ENCODE measurements around the gene PLA2G4F.

PLA2G4F gene

DNA sequence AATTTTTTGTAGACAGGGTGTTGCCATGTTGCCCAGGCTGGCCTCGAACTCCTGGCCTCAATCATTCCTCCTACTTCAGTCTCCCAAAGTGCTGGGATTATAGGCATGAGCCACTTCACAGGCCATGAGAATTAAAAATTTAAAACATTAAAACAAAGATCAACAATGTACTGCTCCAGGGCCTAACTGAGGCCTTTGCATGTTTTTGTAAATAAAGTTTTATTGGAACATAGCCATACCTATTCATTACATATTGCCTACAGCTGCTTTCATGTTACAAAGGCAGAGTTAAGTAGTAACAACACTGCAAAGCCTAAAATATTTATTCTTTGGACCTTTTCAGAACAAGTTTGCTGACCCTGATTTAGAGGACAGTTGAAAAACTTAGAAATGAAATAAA is 42.1 kb upstream of the PLA2G4F start:
- no peak for TF ChIP-seq L3MBTL2 (conservative IDR thresholded peaks at IDR 0.05)
- no peak for TF ChIP-seq ELF4 (IDR thresholded peaks at IDR 0.05)
- no peak for TF ChIP-seq ARNT (IDR thresholded peaks at IDR 0.05)

DNA sequence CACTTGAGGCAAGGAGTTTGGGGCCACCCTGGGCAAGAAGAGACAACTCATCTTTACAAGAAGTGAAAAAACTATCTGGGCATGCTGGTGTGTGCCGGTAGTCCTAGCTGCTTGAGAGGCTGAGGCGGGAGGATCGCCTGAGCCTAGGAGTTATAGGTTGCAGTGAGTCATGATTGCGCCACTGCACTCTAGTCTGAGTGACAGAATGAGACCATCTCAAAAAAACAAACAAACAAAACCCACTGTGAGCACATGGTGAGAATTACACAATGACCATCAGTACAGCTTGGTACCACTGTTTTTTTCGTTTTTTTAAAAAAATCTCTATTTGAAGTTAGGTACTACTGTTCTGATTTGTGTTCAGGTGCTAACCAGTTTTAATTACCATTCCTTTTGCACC is 38.1 kb upstream of the PLA2G4F start:
- POLR2A ChIA-PET = interaction anchor here (0.9 kb wide), 1 partner anchor 8 kb away, joined by 3 read pairs; no protein-coding TSS in a partner anchor
- TF ChIP-seq SUZ12 (IDR thresholded peaks at IDR 0.05) (no peak), L3MBTL2 (conservative IDR thresholded peaks at IDR 0.05) (no peak), ARNT (IDR thresholded peaks at IDR 0.05) (no peak), NFRKB (IDR thresholded peaks at IDR 0.05) (no peak)
- TF ChIP-seq, protein P1, sequence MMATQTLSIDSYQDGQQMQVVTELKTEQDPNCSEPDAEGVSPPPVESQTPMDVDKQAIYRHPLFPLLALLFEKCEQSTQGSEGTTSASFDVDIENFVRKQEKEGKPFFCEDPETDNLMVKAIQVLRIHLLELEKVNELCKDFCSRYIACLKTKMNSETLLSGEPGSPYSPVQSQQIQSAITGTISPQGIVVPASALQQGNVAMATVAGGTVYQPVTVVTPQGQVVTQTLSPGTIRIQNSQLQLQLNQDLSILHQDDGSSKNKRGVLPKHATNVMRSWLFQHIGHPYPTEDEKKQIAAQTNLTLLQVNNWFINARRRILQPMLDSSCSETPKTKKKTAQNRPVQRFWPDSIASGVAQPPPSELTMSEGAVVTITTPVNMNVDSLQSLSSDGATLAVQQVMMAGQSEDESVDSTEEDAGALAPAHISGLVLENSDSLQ (IDR thresholded peaks at IDR 0.05) = peak; percentile 82
- CTCF ChIA-PET = no interaction called here
- DNase-seq (ENCODE audit: extremely low spot score) = no peak

More for the DNA sequence above, 42.1 kb upstream of the PLA2G4F start:
- ChIA-PET POLR2A (no interaction called here), CTCF (no interaction called here)
- no peak for DNase-seq (ENCODE audit: extremely low spot score)

DNA sequence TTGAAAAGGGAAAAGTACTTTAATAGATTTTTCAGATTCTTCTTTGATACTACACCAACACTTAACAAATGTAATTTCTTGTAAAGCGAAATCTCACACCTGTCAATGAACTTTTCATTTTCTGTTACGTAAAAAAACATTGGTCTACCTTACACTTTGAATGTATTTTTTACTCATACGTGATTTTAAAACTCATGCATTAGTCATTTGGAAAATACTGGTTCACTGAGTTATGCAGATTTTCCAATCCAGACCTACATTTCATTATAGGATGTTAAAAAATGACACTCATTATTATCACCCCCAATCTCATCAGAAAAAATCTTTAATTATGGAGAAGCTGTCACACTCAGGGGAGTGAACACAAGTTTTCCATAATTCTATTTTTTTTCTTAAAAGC is 36.9 kb upstream of the PLA2G4F start:
- POLR2A ChIA-PET = interaction anchor here (0.9 kb wide), 1 partner anchor 9 kb away, joined by 3 read pairs; no protein-coding TSS in a partner anchor
- no peak for DNase-seq (ENCODE audit: extremely low spot score)
- CTCF ChIA-PET = no interaction called here
- TF ChIP-seq FOXK2 (IDR thresholded peaks at IDR 0.05) = no peak
- no peak for TF ChIP-seq ZNF384 (IDR thresholded peaks at IDR 0.05)
- TF ChIP-seq FOXM1 (IDR thresholded peaks at IDR 0.05; ENCODE audit: borderline replicate concordance) = no peak
- no peak for TF ChIP-seq LEF1 (IDR thresholded peaks at IDR 0.05; ENCODE audit: borderline replicate concordance)
- no peak for TF ChIP-seq SP1 (IDR thresholded peaks at IDR 0.05)
- no peak for TF ChIP-seq CTBP1 (IDR thresholded peaks at IDR 0.05; ENCODE audit: borderline replicate concordance)
- no peak for TF ChIP-seq TARDBP (IDR thresholded peaks at IDR 0.05)
- no peak for TF ChIP-seq NFRKB (IDR thresholded peaks at IDR 0.05)
- no peak for TF ChIP-seq SUZ12 (IDR thresholded peaks at IDR 0.05)
- TF ChIP-seq ARNT (IDR thresholded peaks at IDR 0.05) = no peak
- no peak for TF ChIP-seq L3MBTL2 (conservative IDR thresholded peaks at IDR 0.05)
- no peak for TF ChIP-seq HDGF (IDR thresholded peaks at IDR 0.05; ENCODE audit: borderline replicate concordance)

DNA sequence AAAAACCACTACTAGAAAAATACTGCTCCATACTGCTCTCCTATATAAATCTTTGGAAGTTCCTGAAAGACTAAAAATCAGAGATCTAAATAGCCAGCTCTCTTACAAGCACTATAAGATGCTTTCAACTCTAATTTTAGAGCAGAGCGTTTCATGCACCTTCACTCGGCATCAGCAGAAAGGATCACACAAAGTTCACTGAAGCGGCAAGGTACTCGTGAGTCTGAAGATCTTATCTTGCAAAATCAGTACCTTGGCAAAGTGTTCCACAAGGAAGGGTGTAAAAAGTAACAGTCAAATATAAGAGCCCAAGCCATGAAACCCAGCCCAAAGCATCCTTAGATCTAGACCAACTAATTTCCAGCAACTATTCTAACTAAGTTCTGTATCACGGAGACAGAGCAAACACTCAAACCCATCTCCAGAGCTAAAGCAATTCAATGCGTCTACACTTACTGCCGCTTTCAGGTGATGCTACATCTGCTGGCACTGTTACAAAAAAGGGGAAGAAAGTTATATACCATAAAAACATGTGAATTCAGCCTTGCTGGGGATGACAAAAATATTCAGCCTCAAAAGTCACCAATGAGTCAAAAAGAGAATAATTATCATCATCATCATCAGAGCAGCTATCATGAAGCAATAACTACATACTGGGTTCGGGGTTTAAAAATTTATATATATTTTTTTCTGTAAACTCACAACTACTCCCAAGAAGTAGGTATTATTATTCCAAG is 35.3 kb upstream of the PLA2G4F start:
- ChIA-PET CTCF (no interaction called here), POLR2A (interaction anchor here (0.8 kb wide), 1 partner anchor 16 kb away, joined by 3 read pairs; the partner anchor contains the start of gene VPS39)
- no peak for TF ChIP-seq LEF1 (IDR thresholded peaks at IDR 0.05; ENCODE audit: borderline replicate concordance)
- TF ChIP-seq HDGF (IDR thresholded peaks at IDR 0.05; ENCODE audit: borderline replicate concordance) = no peak
- no peak for TF ChIP-seq TARDBP (IDR thresholded peaks at IDR 0.05)
- no peak for TF ChIP-seq ELF4 (IDR thresholded peaks at IDR 0.05)
- no peak for TF ChIP-seq CTBP1 (IDR thresholded peaks at IDR 0.05; ENCODE audit: borderline replicate concordance)
- no peak for TF ChIP-seq FOXM1 (IDR thresholded peaks at IDR 0.05; ENCODE audit: borderline replicate concordance)
- no peak for TF ChIP-seq ZNF384 (IDR thresholded peaks at IDR 0.05)
- TF ChIP-seq BHLHE40 (IDR thresholded peaks at IDR 0.05; ENCODE audit: borderline replicate concordance) = no peak
- TF ChIP-seq, protein P1 (IDR thresholded peaks at IDR 0.05) = no peak
- TF ChIP-seq FOXA1 (IDR thresholded peaks at IDR 0.05) = no peak
- no peak for DNase-seq (ENCODE audit: extremely low spot score)

DNA sequence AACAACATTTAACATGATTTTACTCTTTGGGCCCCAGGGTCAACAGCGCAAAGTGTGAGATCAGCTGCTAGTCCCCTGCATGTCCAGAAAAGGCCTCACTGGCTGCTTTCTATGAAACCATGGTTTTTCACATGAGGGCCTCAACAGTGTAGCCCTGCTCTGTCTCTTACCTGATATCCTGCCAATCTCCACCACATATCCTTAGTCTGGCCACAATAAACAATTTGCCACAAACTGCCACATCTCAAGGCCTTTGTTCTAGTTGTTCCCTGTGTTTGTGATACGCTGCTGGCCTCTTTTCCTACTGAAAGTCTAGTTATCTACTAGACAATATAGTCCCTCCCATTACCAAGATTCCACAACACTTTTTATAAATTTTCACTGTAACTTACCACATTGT is 33.9 kb upstream of the PLA2G4F start:
- DNase-seq (ENCODE audit: extremely low spot score) = no peak
- POLR2A ChIA-PET = no interaction called here
- CTCF ChIA-PET = no interaction called here

DNA sequence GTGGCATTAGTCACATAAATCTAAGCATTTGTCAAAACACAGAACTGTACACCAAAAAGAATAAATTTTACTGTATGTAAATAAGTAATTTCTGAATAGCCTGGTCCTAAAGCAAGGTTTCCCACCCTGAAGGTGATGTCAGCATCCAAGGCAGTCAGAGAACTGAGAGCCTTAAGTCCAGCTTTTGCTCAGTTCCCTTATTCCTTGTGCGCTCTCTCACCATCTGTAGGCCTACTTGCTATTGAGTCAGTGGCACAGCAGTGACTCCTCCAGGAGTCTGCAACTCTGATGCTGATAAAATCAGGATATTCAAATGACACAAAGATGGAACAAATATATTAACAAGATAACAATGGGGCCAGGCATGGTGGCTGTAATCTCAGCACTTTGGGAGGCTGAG is 29.4 kb upstream of the PLA2G4F start:
- TF ChIP-seq ARNT (IDR thresholded peaks at IDR 0.05) (no peak), FOXA1 (IDR thresholded peaks at IDR 0.05) (no peak), ELF4 (IDR thresholded peaks at IDR 0.05) (no peak), LEF1 (IDR thresholded peaks at IDR 0.05; ENCODE audit: borderline replicate concordance) (no peak), NFRKB (IDR thresholded peaks at IDR 0.05) (no peak), SUZ12 (IDR thresholded peaks at IDR 0.05) (no peak), FOXK2 (IDR thresholded peaks at IDR 0.05) (no peak), ZNF384 (IDR thresholded peaks at IDR 0.05) (no peak), BHLHE40 (IDR thresholded peaks at IDR 0.05; ENCODE audit: borderline replicate concordance) (no peak), TARDBP (IDR thresholded peaks at IDR 0.05) (no peak), CTBP1 (IDR thresholded peaks at IDR 0.05; ENCODE audit: borderline replicate concordance) (no peak), L3MBTL2 (conservative IDR thresholded peaks at IDR 0.05) (no peak), SP1 (IDR thresholded peaks at IDR 0.05) (no peak), HDGF (IDR thresholded peaks at IDR 0.05; ENCODE audit: borderline replicate concordance) (no peak), FOXM1 (IDR thresholded peaks at IDR 0.05; ENCODE audit: borderline replicate concordance) (no peak)
- TF ChIP-seq, protein P1 (IDR thresholded peaks at IDR 0.05) = no peak
- ChIA-PET CTCF (no interaction called here), POLR2A (no interaction called here)
- DNase-seq (ENCODE audit: extremely low spot score) = no peak

More for the DNA sequence above, 33.9 kb upstream of the PLA2G4F start:
- TF ChIP-seq FOXA1 (IDR thresholded peaks at IDR 0.05) = no peak
- TF ChIP-seq L3MBTL2 (conservative IDR thresholded peaks at IDR 0.05) = no peak
- no peak for TF ChIP-seq CTBP1 (IDR thresholded peaks at IDR 0.05; ENCODE audit: borderline replicate concordance)
- TF ChIP-seq HDGF (IDR thresholded peaks at IDR 0.05; ENCODE audit: borderline replicate concordance) = no peak
- TF ChIP-seq TARDBP (IDR thresholded peaks at IDR 0.05) = no peak
- no peak for TF ChIP-seq LEF1 (IDR thresholded peaks at IDR 0.05; ENCODE audit: borderline replicate concordance)
- no peak for TF ChIP-seq ELF4 (IDR thresholded peaks at IDR 0.05)
- no peak for TF ChIP-seq FOXM1 (IDR thresholded peaks at IDR 0.05; ENCODE audit: borderline replicate concordance)
- TF ChIP-seq ARNT (IDR thresholded peaks at IDR 0.05) = no peak
